Subcutaneous adipose tissue (tissue), 4 donors: Measurements from ENCODE around the gene BIRC7. TPM values are rescaled to one million over a fixed set of nuclear protein-coding genes. Genes with fewer than 3 reads are reported as not detected.

Experiments used
- total RNA-seq, 4 donors: library from RNA; depleted of rRNA; stranded (reverse); fragments of >200 nt; gene quantifications; one replicate each; pipeline ENCODE4 v1.1.0, GENCODE V29; 2016
- TF ChIP-seq, protein P1 (sequence below): fragments of 450-650 bp; IDR thresholded peaks from one replicate; pipeline ENCODE4 v1.5.1; 2016; ENCODE audit warnings: low read depth, mild to moderate bottlenecking, control low read depth, antibody characterized with exemption, moderate library complexity

The BIRC7 gene
- total RNA-seq, 4 donors from 2014 or later, result 1.3 to 3.9 TPM; not detected in 2

DNA sequence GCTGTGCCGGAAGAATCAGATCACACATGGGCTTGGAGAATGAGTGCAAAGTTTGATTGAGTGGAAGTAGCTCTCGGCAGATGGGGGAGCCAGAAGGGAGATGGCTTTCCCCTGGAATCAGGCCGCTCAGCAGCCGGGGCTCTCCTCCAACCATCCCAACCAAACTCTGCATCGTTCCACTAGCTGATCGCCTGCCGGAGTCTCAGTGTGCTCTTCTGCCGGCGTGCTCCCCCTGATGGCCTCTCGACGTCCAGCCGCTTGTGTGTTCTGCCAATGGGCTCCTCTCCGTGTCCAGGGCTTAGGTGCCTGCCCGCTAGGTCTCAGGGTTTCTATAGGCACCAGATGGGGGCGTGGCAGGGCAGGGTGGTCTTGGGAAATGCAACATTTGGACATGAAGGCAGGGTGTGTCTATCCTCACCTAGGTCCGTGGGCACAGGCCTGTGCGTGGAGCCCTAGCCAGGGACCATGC lies 4.9 kb upstream of the BIRC7 start:
- TF ChIP-seq, protein P1, sequence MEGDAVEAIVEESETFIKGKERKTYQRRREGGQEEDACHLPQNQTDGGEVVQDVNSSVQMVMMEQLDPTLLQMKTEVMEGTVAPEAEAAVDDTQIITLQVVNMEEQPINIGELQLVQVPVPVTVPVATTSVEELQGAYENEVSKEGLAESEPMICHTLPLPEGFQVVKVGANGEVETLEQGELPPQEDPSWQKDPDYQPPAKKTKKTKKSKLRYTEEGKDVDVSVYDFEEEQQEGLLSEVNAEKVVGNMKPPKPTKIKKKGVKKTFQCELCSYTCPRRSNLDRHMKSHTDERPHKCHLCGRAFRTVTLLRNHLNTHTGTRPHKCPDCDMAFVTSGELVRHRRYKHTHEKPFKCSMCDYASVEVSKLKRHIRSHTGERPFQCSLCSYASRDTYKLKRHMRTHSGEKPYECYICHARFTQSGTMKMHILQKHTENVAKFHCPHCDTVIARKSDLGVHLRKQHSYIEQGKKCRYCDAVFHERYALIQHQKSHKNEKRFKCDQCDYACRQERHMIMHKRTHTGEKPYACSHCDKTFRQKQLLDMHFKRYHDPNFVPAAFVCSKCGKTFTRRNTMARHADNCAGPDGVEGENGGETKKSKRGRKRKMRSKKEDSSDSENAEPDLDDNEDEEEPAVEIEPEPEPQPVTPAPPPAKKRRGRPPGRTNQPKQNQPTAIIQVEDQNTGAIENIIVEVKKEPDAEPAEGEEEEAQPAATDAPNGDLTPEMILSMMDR, result no peak

DNA sequence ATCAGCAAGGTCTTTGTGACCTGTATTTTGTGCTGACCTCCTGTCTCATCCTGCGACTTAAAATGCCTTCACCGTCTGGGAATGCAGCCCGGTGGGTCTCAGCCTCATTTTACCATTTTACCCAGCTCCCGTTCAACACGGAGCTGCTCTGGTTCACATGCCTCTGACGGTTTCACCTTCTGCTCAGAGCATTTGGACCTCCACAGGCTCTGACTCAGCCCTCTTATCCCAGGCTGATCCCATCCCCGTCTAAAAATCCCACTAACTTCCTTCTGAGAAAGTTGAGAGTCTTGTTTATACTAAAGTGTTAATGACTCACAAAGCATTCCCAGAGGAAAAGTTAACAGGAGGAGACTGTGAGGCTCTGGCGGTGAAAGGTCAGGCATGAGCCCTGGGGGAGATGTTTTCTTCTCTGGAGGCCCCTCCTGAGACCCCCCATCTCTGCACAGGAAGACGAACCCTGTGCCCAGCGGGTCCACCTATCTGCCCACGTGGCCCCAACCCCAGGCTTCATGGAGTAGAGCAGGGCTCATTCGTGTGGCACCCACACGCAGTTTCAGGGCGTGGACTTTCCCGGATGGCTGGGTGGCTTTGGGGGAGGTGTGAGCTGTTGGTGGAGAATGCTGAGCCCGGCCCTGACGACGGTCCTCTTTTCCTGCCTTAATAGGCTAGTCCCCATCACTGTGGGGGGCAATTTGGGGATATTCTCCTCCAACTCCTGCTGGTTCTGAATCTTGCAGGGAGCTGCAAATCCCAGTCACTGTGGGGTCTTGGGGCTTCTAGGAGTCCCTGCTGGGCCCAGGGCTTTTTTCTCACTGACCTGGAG lies 3.3 kb upstream of the BIRC7 start:
- TF ChIP-seq, protein P1, result no peak

DNA sequence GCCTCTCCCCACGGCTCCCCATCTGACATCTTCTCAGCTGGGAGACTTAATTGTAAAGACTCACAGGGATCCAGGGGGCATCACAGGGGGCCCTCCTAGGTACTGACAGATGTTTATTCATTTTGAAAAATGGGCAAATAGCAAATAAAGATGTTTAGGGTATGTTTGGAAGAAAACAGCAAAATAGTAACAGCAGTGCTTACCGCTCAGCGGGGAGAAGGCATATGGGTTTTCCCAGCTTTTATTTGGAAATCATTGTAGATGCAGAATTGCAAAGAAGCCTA lies 2.7 kb upstream of the BIRC7 start:
- TF ChIP-seq, protein P1, result no peak

DNA sequence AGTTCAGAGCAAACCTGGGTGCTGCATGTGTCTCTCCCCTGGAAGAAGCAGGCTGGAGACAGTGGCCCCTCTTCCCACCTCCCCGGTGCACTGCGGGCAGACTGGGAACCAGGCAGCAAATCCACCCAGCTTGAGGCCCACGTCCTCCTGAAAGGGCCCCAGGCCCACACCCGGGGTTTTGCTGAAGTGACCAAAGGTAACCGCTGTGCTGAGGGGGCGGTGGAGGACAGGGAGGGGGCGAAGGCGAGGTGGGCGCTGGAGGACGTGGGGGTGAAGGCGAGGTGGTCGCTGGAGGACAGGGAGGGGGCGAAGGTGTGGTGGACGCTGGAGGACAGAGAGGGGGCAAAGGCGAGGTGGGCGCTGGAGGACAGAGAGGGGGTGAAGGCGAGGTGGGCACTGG lies 1.8 kb upstream of the BIRC7 start:
- TF ChIP-seq, protein P1, result no peak

DNA sequence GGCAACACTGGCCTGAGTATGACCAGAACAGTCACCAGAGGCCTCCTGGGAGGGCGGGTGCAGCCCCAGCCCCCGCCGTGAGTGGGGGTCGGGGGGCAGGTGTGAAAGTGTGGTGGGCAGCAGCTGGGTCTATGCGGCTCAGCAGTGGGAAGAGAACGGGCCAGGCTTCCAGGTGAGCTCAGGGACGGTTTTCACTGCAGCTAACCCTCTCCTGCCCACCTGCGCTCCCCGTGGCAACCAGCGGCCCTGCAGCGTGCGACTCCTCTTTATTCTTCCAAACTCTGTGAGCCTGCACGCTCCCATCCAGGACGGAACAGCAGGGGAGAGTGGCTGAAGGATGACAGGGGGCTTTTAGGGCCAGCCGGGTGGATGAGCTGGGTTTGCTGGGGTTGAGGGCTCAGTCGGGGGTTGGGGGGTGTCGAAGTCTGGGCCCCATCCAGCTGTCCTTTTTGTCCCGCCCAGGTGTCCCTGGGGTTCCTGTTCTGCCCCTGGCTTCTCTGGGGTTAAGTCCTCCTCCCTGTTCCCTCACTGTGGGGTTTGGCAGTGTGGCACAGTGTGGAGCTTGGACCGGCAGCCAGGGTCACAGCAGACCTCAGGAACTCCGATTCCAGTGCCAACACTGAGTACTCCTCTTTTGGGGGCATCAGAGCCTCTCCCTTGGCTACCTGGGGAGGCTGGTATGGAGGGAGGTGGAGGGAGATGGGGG lies 859 bp upstream of the BIRC7 start:
- TF ChIP-seq, protein P1, result no peak

DNA sequence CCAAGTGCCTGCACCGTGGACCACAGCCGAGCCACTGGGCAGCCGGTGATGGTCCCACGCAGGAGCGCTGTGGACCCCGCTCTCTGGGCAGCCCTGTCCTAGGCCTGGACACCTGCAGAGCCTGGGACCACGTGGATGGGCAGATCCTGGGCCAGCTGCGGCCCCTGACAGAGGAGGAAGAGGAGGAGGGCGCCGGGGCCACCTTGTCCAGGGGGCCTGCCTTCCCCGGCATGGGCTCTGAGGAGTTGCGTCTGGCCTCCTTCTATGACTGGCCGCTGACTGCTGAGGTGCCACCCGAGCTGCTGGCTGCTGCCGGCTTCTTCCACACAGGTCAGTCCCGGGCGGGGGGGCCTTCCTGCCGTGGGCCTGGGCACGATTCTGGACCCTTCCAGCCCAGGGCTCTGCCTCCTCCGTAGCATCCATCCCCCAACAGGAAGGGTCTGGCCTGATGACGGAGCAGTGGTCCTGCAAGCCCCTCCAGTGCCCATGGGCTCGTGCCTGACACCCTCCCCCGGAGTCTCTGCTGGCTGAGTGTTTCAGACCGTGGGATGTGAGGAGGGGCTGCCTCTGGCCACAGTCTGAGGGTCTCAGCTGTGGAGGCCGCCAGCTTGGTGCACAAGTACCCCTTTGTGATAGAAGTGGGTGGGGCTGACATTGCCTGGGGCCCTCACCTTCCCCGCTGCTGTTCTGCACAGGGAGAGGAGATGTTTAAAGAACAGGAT lies 572 bp downstream of the BIRC7 start:
- TF ChIP-seq, protein P1, result no peak

DNA sequence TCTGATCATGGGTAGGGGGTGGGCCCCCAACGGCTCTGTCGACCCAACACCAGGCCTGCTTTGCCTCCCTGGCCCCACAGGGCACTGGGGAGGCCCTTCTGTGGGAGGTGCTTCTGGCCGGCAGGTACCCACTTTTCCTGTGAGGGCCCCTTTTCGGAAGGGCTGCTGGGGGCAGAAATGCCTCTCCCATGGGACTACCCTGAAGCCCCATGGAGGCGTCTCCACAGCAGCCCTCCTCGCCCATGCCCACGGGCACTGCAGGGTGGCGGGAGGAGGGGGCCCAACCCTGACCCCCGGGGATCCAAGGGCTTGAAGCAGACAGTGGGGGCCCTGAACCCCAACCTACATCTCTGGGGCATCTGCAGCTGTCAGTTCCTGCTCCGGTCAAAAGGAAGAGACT lies 2.3 kb downstream of the BIRC7 start:
- TF ChIP-seq, protein P1, result no peak
